Mammary epithelial cell (primary cell): ENCODE measurements around the gene MBLAC2.

ENCODE experiments used
- CTCF ChIP-seq, 2 donors: IDR thresholded peaks in 1 of 2; conservative IDR thresholded peaks in 1 of 2; 2 replicates each; pipeline ENCODE4 v1.5.1; 2011 to 2012; ENCODE audit warnings: inconsistent platforms in 2 of 2, low read length in 2 of 2, mild to moderate bottlenecking in 2 of 2, control low read depth in 1 of 2, low read depth in 1 of 2; ENCODE audit not compliant: insufficient read depth in 1 of 2; ENCODE audit errors: extremely low read depth in 1 of 2
- EZH2 ChIP-seq: IDR thresholded peaks from 2 replicates; pipeline ENCODE4 v1.6.1; 2012; ENCODE audit warnings: low read length, inconsistent platforms, borderline replicate concordance

GRCh38 chr5:90440644-90441043 lies 33.9 kb downstream of the MBLAC2 start:
- TF ChIP-seq CTCF (conservative IDR thresholded peaks at IDR 0.05 in 1 of 2, IDR thresholded peaks at IDR 0.05 in 1 of 2; ENCODE audit: extremely low read depth in 1 of 2, insufficient read depth in 1 of 2, low read depth in 1 of 2, low read length in 2 of 2) (no peak), EZH2 (no peak)
